ENCODE results near the gene PRKCH.

DNA sequence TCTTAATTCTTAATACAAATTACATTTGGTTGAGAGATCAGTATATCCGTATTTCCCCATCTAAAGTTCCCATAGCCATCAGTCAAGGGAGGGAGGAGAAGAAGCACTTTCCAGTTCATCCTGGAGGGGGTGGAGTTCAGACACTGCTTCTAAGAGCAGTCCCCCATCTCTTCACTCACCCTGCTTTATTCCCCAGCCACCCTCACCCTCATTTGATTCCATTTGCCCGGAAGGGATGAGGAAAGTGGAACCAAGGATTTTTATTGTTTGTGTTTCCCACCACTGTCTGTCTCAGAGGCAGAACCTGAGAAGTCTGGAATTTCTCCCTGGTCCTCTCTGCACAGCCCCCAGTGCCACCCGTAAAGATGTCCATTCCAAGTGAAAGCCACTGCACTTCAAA is 239.7 kb downstream of the PRKCH start:
- TF ChIP-seq TAF1 (IDR thresholded peaks at IDR 0.05; ENCODE audit: low read depth) (no peak), POLR2AphosphoS5 (IDR thresholded peaks at IDR 0.05) (no peak), EP300 (conservative IDR thresholded peaks at IDR 0.05; ENCODE audit: poor library complexity, severe bottlenecking) (no peak), EZH2 (IDR thresholded peaks at IDR 0.05; ENCODE audit: borderline replicate concordance, insufficient read depth, low read length, poor library complexity, severe bottlenecking) (no peak), CTCF (IDR thresholded peaks at IDR 0.05; ENCODE audit: poor library complexity, severe bottlenecking) (no peak), RAD21 (conservative IDR thresholded peaks at IDR 0.05) (no peak), REST (IDR thresholded peaks at IDR 0.05; ENCODE audit: borderline replicate concordance) (no peak)
